ENCODE results near the gene TMEM114.

TMEM114 gene

DNA sequence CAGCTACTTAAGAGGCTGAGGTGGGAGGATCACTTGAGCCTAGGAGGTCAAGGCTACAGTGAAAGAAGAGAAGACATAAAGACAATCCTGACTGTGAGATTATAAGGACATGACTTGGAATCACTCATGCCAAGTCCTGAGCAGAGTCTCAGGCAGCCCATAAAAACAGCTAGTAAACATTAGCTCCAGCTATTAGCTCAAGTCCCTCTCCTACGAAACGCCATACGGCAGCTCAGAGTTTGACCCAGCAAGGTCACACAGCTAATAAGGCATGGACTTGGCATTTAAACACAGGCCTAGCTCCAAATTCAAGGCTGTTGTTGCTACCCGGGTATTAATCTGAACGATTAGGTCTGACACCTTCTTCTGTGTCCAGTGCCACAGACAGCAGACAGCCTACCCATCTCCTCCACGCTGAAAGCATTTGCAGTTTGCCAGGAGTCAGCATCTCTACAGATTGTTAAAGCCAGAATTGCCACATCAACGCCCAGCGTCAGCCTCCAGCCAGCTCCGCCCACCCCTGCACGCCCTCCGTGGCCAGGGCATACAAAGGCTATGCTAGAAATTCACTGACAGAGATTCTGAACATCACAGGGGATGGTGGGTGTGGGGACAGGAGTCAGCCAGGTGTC lies 9.9 kb upstream of the TMEM114 start:
- TF ChIP-seq SPI1 (IDR thresholded peaks at IDR 0.05; ENCODE audit: borderline replicate concordance, low read depth) (no peak), CTCF (IDR thresholded peaks at IDR 0.05; ENCODE audit: insufficient read depth, low read length) (no peak), GABPA (IDR thresholded peaks at IDR 0.05; ENCODE audit: low read depth) (no peak), POLR2AphosphoS5 (IDR thresholded peaks at IDR 0.05; ENCODE audit: low read depth) (no peak)
- TF ChIP-seq, protein P1, sequence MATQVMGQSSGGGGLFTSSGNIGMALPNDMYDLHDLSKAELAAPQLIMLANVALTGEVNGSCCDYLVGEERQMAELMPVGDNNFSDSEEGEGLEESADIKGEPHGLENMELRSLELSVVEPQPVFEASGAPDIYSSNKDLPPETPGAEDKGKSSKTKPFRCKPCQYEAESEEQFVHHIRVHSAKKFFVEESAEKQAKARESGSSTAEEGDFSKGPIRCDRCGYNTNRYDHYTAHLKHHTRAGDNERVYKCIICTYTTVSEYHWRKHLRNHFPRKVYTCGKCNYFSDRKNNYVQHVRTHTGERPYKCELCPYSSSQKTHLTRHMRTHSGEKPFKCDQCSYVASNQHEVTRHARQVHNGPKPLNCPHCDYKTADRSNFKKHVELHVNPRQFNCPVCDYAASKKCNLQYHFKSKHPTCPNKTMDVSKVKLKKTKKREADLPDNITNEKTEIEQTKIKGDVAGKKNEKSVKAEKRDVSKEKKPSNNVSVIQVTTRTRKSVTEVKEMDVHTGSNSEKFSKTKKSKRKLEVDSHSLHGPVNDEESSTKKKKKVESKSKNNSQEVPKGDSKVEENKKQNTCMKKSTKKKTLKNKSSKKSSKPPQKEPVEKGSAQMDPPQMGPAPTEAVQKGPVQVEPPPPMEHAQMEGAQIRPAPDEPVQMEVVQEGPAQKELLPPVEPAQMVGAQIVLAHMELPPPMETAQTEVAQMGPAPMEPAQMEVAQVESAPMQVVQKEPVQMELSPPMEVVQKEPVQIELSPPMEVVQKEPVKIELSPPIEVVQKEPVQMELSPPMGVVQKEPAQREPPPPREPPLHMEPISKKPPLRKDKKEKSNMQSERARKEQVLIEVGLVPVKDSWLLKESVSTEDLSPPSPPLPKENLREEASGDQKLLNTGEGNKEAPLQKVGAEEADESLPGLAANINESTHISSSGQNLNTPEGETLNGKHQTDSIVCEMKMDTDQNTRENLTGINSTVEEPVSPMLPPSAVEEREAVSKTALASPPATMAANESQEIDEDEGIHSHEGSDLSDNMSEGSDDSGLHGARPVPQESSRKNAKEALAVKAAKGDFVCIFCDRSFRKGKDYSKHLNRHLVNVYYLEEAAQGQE (IDR thresholded peaks at IDR 0.05; ENCODE audit: insufficient replicate concordance, low read depth) = no peak
- H3K27ac ChIP-seq (replicated peaks) = no peak overlapping the region
- no peak for DNase-seq (ENCODE audit: low read depth in 1 of 2, low spot score in 1 of 2)
- H3K4me3 ChIP-seq (replicated peaks; ENCODE audit: insufficient read depth, low read length) = no peak overlapping the region
- no peaks in the 10 kb centered on the region for H3K27me3 ChIP-seq (ENCODE audit: insufficient read depth, poor library complexity, severe bottlenecking)

DNA sequence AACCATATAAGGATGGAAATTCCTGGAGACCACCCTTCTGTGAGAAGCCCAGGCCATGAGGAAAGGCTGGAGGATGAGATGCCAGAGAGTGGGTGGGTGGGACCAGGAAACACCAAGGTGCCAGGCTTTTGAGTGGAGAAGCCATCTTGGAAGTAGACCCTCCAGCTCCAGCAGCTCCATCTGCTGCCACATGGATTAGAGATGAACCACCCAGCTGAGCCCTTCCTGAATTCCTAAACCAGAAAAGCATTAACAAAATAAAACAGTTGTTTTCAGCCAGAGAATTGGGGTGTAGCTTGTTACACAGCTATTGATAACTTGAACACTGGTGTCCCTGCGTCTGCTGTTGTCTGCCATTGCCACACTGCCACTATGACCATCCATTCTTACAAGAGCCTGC lies 6.3 kb upstream of the TMEM114 start:
- Histone ChIP-seq H3K27ac (replicated peaks) (no peak overlapping the region), H3K4me3 (replicated peaks; ENCODE audit: insufficient read depth, low read length) (no peak overlapping the region), H3K27me3 (ENCODE audit: insufficient read depth, poor library complexity, severe bottlenecking) (no peaks in the 10 kb centered on the region)
- TF ChIP-seq SPI1 (IDR thresholded peaks at IDR 0.05; ENCODE audit: borderline replicate concordance, low read depth) (no peak), CTCF (IDR thresholded peaks at IDR 0.05; ENCODE audit: insufficient read depth, low read length) (no peak), POLR2AphosphoS5 (IDR thresholded peaks at IDR 0.05; ENCODE audit: low read depth) (no peak), GABPA (IDR thresholded peaks at IDR 0.05; ENCODE audit: low read depth) (no peak)
- TF ChIP-seq, protein P1 (IDR thresholded peaks at IDR 0.05; ENCODE audit: insufficient replicate concordance, low read depth) = no peak
- DNase-seq (ENCODE audit: low read depth in 1 of 2, low spot score in 1 of 2) = no peak

- no peak for DNase-seq (ENCODE audit: low read depth in 1 of 2, low spot score in 1 of 2)
- TF ChIP-seq GABPA (IDR thresholded peaks at IDR 0.05; ENCODE audit: low read depth) (no peak), POLR2AphosphoS5 (IDR thresholded peaks at IDR 0.05; ENCODE audit: low read depth) (no peak), SPI1 (IDR thresholded peaks at IDR 0.05; ENCODE audit: borderline replicate concordance, low read depth) (no peak), CTCF (IDR thresholded peaks at IDR 0.05; ENCODE audit: insufficient read depth, low read length) (no peak)
- TF ChIP-seq, protein P1 (IDR thresholded peaks at IDR 0.05; ENCODE audit: insufficient replicate concordance, low read depth) = no peak
- Histone ChIP-seq H3K4me3 (replicated peaks; ENCODE audit: insufficient read depth, low read length) (no peak overlapping the region), H3K27ac (replicated peaks) (no peak overlapping the region), H3K27me3 (ENCODE audit: insufficient read depth, poor library complexity, severe bottlenecking) (peaks cover under 1% of the 10 kb centered on the region)
Observed at GRCh38 chr16:8595783-8596182, 5.5 kb upstream of the TMEM114 start.
